IMR-90 (cell line): ENCODE measurements around the gene RAB8B. TPM values are rescaled to one million over a fixed set of nuclear protein-coding genes. Genes with fewer than 3 reads are reported as not detected.

ENCODE experiments used
- ATAC-seq: fragments of 200-7000 bp; cut with Tn5 transposase; 2 replicates; pipeline ENCODE4 v1.9.1; 2020; ENCODE audit warnings: low read depth, mild to moderate bottlenecking, moderate library complexity
- BruUV-seq: library from RNA; stranded (reverse); fragments of 400-500 nt; replicated peaks from 2 replicates; lab custom pipeline; 2021; lab: Mats Ljungman, UMichigan
- CTCF ChIA-PET: fragments of 300-600 bp; formaldehyde crosslinking; extraction: SDS; loops from one replicate; lab custom pipeline; 2021; ENCODE audit warnings: antibody characterized with exemption; lab: Yijun Ruan, JAX
- POLR2A ChIA-PET: fragments of 300-600 bp; sonication (Branson Sonifier 250); formaldehyde crosslinking; loops from one replicate; lab custom pipeline; 2022; ENCODE audit warnings: antibody characterized with exemption; ENCODE audit not compliant: unreplicated experiment; lab: Charles Lee
- DNase-seq: peaks from one replicate; pipeline ENCODE4 v3.0.0; 2013
- H2AFZ ChIP-seq: replicated peaks from 2 replicates; pipeline ENCODE3; 2013; ENCODE audit warnings: low read length, mild to moderate bottlenecking; ENCODE audit not compliant: poor library complexity
- H2AK5ac ChIP-seq: 2 replicates; pipeline ENCODE4 v1.6.1; 2013; ENCODE audit warnings: low read depth, low read length, inconsistent platforms
- H2AK9ac ChIP-seq: replicated peaks from 2 replicates; pipeline ENCODE3; 2013; ENCODE audit warnings: mild to moderate bottlenecking, low read depth, low read length, moderate library complexity; ENCODE audit not compliant: poor library complexity
- H2BK120ac ChIP-seq: 2 replicates; pipeline ENCODE4 v1.6.1; 2013; ENCODE audit warnings: low read depth, low read length, inconsistent platforms
- H2BK15ac ChIP-seq: 3 replicates; pipeline ENCODE4 v1.6.1; 2013; ENCODE audit warnings: low read depth, low read length, inconsistent platforms
- H2BK20ac ChIP-seq: 2 replicates; pipeline ENCODE4 v1.6.1; 2013; ENCODE audit warnings: low read depth, mild to moderate bottlenecking, inconsistent platforms, low read length, moderate library complexity
- H2BK5ac ChIP-seq: 2 replicates; pipeline ENCODE4 v1.6.1; 2013; ENCODE audit warnings: mild to moderate bottlenecking, low read depth, low read length, inconsistent platforms; ENCODE audit not compliant: poor library complexity, severe bottlenecking
- H3K14ac ChIP-seq: replicated peaks from 2 replicates; pipeline ENCODE4 v1.6.1; 2013; ENCODE audit warnings: low read depth, low read length, inconsistent platforms
- H3K18ac ChIP-seq: 2 replicates; pipeline ENCODE4 v1.6.1; 2013; ENCODE audit warnings: low read depth, low read length, control low read depth
- H3K23ac ChIP-seq: 2 replicates; pipeline ENCODE4 v1.6.1; 2013; ENCODE audit warnings: low read depth, low read length, inconsistent platforms
- H3K27ac ChIP-seq: 2 replicates; pipeline ENCODE4 v1.5.1; 2013; ENCODE audit warnings: mild to moderate bottlenecking, control low read depth, low read length; ENCODE audit not compliant: insufficient read depth
- H3K27me3 ChIP-seq: 2 replicates; pipeline ENCODE4 v1.6.1; 2013; ENCODE audit warnings: low read length; ENCODE audit not compliant: control insufficient read depth, insufficient read depth
- H3K36me3 ChIP-seq: 2 replicates; pipeline ENCODE4 v1.6.1; 2013; ENCODE audit warnings: low read length, mixed read lengths; ENCODE audit not compliant: control insufficient read depth, insufficient read depth
- H3K4ac ChIP-seq: 2 replicates; pipeline ENCODE4 v1.6.1; 2013; ENCODE audit warnings: low read depth, low read length, inconsistent platforms
- H3K4me1 ChIP-seq: 2 replicates; pipeline ENCODE4 v1.6.1; 2013; ENCODE audit warnings: low read length, mixed read lengths; ENCODE audit not compliant: control insufficient read depth, insufficient read depth
- H3K4me2 ChIP-seq: 2 replicates; pipeline ENCODE4 v1.6.1; 2013; ENCODE audit warnings: low read depth, mild to moderate bottlenecking, control low read depth, low read length, moderate library complexity
- H3K4me3 ChIP-seq: 2 replicates; pipeline ENCODE4 v1.5.1; 2013; ENCODE audit warnings: low read depth, mild to moderate bottlenecking, control low read depth, low read length, moderate library complexity; ENCODE audit not compliant: insufficient read depth
- H3K56ac ChIP-seq: 2 replicates; pipeline ENCODE4 v1.6.1; 2013; ENCODE audit warnings: low read length, inconsistent platforms; ENCODE audit not compliant: insufficient read depth; ENCODE audit errors: extremely low read depth
- H3K79me1 ChIP-seq, 2 experiments: 2 replicates each; pipeline ENCODE4 v1.6.1; 2013; ENCODE audit warnings: low read length in 2 of 2, inconsistent platforms in 1 of 2, low read depth in 1 of 2
- H3K9ac ChIP-seq: 2 replicates; pipeline ENCODE4 v1.6.1; 2013; ENCODE audit warnings: low read depth, low read length, control low read depth
- H3K9me1 ChIP-seq: 2 replicates; pipeline ENCODE4 v1.6.1; 2013; ENCODE audit warnings: low read length, inconsistent platforms; ENCODE audit not compliant: insufficient read depth
- H3K9me3 ChIP-seq: 2 replicates; pipeline ENCODE4 v1.6.1; 2013; ENCODE audit warnings: low read length; ENCODE audit not compliant: control insufficient read depth, insufficient read depth
- H4K20me1 ChIP-seq: 2 replicates; pipeline ENCODE4 v1.6.1; 2013; ENCODE audit warnings: low read length, inconsistent platforms; ENCODE audit not compliant: insufficient read depth
- H4K5ac ChIP-seq: 2 replicates; pipeline ENCODE4 v1.6.1; 2013; ENCODE audit warnings: mild to moderate bottlenecking, low read depth, low read length, control low read depth
- H4K8ac ChIP-seq, 2 experiments: 2 replicates each; pipeline ENCODE4 v1.6.1; 2013; ENCODE audit warnings: low read depth in 2 of 2, low read length in 2 of 2, control low read depth in 1 of 2, inconsistent platforms in 1 of 2
- H4K91ac ChIP-seq: 2 replicates; pipeline ENCODE4 v1.6.1; 2013; ENCODE audit warnings: low read depth, low read length, inconsistent platforms; ENCODE audit not compliant: insufficient read depth
- MAFK ChIP-seq: IDR thresholded peaks from 2 replicates; pipeline ENCODE4 v1.6.1; 2012; ENCODE audit warnings: low read depth, low read length, improper control_type of control experiment
- MAZ ChIP-seq: IDR thresholded peaks from 2 replicates; pipeline ENCODE4 v1.6.1; 2012; ENCODE audit warnings: low read depth, mild to moderate bottlenecking, low read length, improper control_type of control experiment, moderate library complexity, borderline replicate concordance
- RAD21 ChIP-seq: IDR thresholded peaks from 2 replicates; pipeline ENCODE4 v1.6.1; 2012; ENCODE audit warnings: low read length, improper control_type of control experiment
- RCOR1 ChIP-seq: IDR thresholded peaks from 2 replicates; pipeline ENCODE4 v1.6.1; 2012; ENCODE audit warnings: mild to moderate bottlenecking, low read length, improper control_type of control experiment; ENCODE audit not compliant: insufficient replicate concordance
- WGBS, 2 experiments: methylation state at CpG; one replicate each; pipeline versions ENCODE4 v1.1.5 to v1.1.7; 2013; ENCODE audit warnings: missing lambda C conversion rate in 2 of 2; ENCODE audit not compliant: insufficient read length in 1 of 2; ENCODE audit errors: extremely low coverage in 2 of 2; 5-methylcytosine and 5-hydroxymethylcytosine counted together
- dilution Hi-C: fragments of 300-500 bp; cut with HindIII; formaldehyde crosslinking; loops from one replicate; pipeline ENCODE4 v1.14.3; 2018; ENCODE audit warnings: low sequenced_read_pairs; ENCODE audit not compliant: unreplicated experiment
- in situ Hi-C: fragments of 300-500 bp; cut with MboI; formaldehyde crosslinking; loops from 3 replicates; pipeline ENCODE4 v1.14.3; 2019; ENCODE audit warnings: low sequenced_read_pairs, inconsistent platforms, mixed read lengths
- intact Hi-C: fragments of 100-400 bp; cut with micrococcal nuclease; formaldehyde crosslinking; loops from 2 replicates; pipeline ENCODE4 v1.10.0; 2022
- polyA plus RNA-seq, 3 experiments: library from polyadenylated mRNA; depleted of rRNA; stranded (reverse); fragments of >200 nt; gene quantifications; 2 replicates each; pipeline ENCODE4 v1.2.3, GENCODE V29; 2012; ENCODE audit warnings: low replicate concordance in 1 of 3
- total RNA-seq: library from RNA; depleted of rRNA; stranded (reverse); fragments of >200 nt; gene quantifications from 2 replicates; pipeline ENCODE4 v1.2.3, GENCODE V29; 2012
- TF ChIP-seq, protein P1 (sequence below): conservative IDR thresholded peaks from 2 replicates; pipeline ENCODE4 v1.5.1; 2012; ENCODE audit warnings: mild to moderate bottlenecking, low read depth, low read length, improper control_type of control experiment

Gene RAB8B
- total and polyA plus RNA-seq, 2 of the 4 experiments (the other 2 are of a cell fraction), result 19.4 to 29.4 TPM

DNA sequence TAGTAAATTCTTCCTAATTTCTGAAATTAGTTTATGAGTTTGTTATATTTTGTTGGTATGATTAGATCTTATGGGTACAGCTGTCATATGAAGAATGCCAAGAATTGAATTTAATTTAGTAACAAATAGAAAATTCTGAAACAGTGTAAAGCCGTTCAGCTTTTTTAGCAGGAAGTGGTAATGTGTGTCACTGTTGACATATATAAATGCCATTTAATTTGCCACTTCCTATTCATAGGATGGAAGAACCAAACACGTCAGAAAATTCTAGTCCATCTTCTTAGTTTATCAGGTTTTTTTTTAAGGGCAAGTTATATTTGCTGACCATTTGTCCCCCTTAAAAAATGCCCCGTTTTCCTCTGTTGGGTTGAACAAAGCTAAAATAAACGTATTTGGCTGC is 43.0 kb downstream of the RAB8B start:
- Histone ChIP-seq H2BK120ac (no peak overlapping the region), H2AK9ac (no peak overlapping the region), H3K36me3 (no peaks in the 10 kb centered on the region), H3K9me3 (no peaks in the 10 kb centered on the region), H3K9ac (no peak overlapping the region), H3K79me1 (peaks cover 14 to 61% of the 10 kb centered on the region in 2 experiments), H3K9me1 (peaks cover 12% of the 10 kb centered on the region), H3K23ac (no peak overlapping the region), H4K5ac (no peak overlapping the region), H2AFZ (no peak overlapping the region), H3K18ac (no peak overlapping the region), H3K4me2 (no peak overlapping the region), H2BK5ac (peak overlapping the region; percentile 53), H3K4me1 (peaks cover 18% of the 10 kb centered on the region), H4K8ac (0 out of 4 replicates have a peak overlapping the region, but pooled peaks of 1 of the 2 experiments have one; percentile 38), H4K91ac (no peak overlapping the region), H3K27ac (no peak overlapping the region), H3K27me3 (no peaks in the 10 kb centered on the region), H3K14ac (no peak overlapping the region), H2BK15ac (no peak overlapping the region), H2BK20ac (no peak overlapping the region), H4K20me1 (no peaks in the 10 kb centered on the region; the same call in 1 of the 2 replicates), H3K4me3 (no peak overlapping the region), H2AK5ac (no peak overlapping the region), H3K56ac (no peak overlapping the region), H3K4ac (0 out of 2 replicates have a peak overlapping the region, but pooled peaks have one; percentile 12)
- dilution Hi-C loops, result no loop called here
- in situ Hi-C loops, result no loop called here
- intact Hi-C loops, result loop anchor here (2.0 kb wide), 1 partner anchor 20 kb away; no protein-coding TSS in a partner anchor
- ChIA-PET POLR2A (interaction anchor here (0.9 kb wide), 1 partner anchor 20 kb away, joined by 4 read pairs; no protein-coding TSS in a partner anchor), CTCF (interaction anchor here (0.6 to 1.1 kb wide), 3 partner anchors 9 to 185 kb away, joined by 3 to 4 read pairs (median 3); no protein-coding TSS in a partner anchor)
- TF ChIP-seq, protein P1, sequence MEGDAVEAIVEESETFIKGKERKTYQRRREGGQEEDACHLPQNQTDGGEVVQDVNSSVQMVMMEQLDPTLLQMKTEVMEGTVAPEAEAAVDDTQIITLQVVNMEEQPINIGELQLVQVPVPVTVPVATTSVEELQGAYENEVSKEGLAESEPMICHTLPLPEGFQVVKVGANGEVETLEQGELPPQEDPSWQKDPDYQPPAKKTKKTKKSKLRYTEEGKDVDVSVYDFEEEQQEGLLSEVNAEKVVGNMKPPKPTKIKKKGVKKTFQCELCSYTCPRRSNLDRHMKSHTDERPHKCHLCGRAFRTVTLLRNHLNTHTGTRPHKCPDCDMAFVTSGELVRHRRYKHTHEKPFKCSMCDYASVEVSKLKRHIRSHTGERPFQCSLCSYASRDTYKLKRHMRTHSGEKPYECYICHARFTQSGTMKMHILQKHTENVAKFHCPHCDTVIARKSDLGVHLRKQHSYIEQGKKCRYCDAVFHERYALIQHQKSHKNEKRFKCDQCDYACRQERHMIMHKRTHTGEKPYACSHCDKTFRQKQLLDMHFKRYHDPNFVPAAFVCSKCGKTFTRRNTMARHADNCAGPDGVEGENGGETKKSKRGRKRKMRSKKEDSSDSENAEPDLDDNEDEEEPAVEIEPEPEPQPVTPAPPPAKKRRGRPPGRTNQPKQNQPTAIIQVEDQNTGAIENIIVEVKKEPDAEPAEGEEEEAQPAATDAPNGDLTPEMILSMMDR, result no peak
- TF ChIP-seq MAZ (no peak), RCOR1 (no peak), MAFK (no peak), RAD21 (no peak)
- no CpG with 5 or more reads among the region's 4 CpGs for WGBS, 2 experiments
- ATAC-seq, result no peak
- DNase-seq, result no peak
- no TSS peak for BruUV-seq
